GM21737 (cell line): ENCODE results near the gene BCKDK.
"Not testable (repeated sequence)": the region's sequence is repeated elsewhere in the genome, so short reads cannot be mapped to it uniquely, and the experiment has no call there.

Source experiments
- ATAC-seq: cut with Tn5 transposase; IDR thresholded peaks from one replicate; pipeline ENCODE4 v1.9.1; 2021; ENCODE audit warnings: mild to moderate bottlenecking, moderate library complexity; ENCODE audit not compliant: unreplicated experiment

BCKDK gene

GRCh38 chr16:31120129-31120528, 11.9 kb downstream of the BCKDK start:
- no peak for ATAC-seq

- ATAC-seq, result no peak
Observed at GRCh38 chr16:31125844-31126243, 17.7 kb downstream of the BCKDK start.

GRCh38 chr16:31127182-31127581, 19.0 kb downstream of the BCKDK start:
- ATAC-seq, result no peak

- ATAC-seq, result no peak
Observed at GRCh38 chr16:31128711-31129567, 20.8 kb downstream of the BCKDK start.

GRCh38 chr16:31129568-31130335, 21.6 kb downstream of the BCKDK start:
- ATAC-seq, result no peak

GRCh38 chr16:31130336-31130891, 22.2 kb downstream of the BCKDK start:
- ATAC-seq, result no peak

GRCh38 chr16:31130899-31131298, 22.7 kb downstream of the BCKDK start:
- no peak for ATAC-seq

- no peak for ATAC-seq
Observed at GRCh38 chr16:31131416-31131815, 23.2 kb downstream of the BCKDK start.

- no peak for ATAC-seq
Observed at GRCh38 chr16:31131841-31132271, 23.7 kb downstream of the BCKDK start.

GRCh38 chr16:31132303-31132979, 24.3 kb downstream of the BCKDK start:
- no peak for ATAC-seq

GRCh38 chr16:31133046-31133501, 24.9 kb downstream of the BCKDK start:
- no peak for ATAC-seq

GRCh38 chr16:31134091-31134571, 25.9 kb downstream of the BCKDK start:
- ATAC-seq, result no peak

- ATAC-seq, result no peak
Observed at GRCh38 chr16:31134625-31135534, 26.7 kb downstream of the BCKDK start.

GRCh38 chr16:31135535-31136286, 27.5 kb downstream of the BCKDK start, which contains the start of gene PRSS8:
TSS of gene PRSS8 (minus strand) at chr16:31135727. CDS start at chr16:31135498, 229 bp downstream.
- no peak for ATAC-seq

- ATAC-seq, result no peak
Observed at GRCh38 chr16:31136287-31136662, 28.1 kb downstream of the BCKDK start.

GRCh38 chr16:31136822-31137499, 28.8 kb downstream of the BCKDK start:
- ATAC-seq, result not testable (repeated sequence)

GRCh38 chr16:31138621-31139578, 30.7 kb downstream of the BCKDK start:
- no peak for ATAC-seq
